Effector CD4-positive, alpha-beta T cell (primary cell): ENCODE data around the gene E2F3.
"Not testable (repeated sequence)": the region's sequence is repeated elsewhere in the genome, so short reads cannot be mapped to it uniquely, and the experiment has no call there.

Experiments
- DNase-seq: peaks from one replicate; pipeline ENCODE4 v3.0.0-alpha.2; 2020

E2F3 gene

DNA sequence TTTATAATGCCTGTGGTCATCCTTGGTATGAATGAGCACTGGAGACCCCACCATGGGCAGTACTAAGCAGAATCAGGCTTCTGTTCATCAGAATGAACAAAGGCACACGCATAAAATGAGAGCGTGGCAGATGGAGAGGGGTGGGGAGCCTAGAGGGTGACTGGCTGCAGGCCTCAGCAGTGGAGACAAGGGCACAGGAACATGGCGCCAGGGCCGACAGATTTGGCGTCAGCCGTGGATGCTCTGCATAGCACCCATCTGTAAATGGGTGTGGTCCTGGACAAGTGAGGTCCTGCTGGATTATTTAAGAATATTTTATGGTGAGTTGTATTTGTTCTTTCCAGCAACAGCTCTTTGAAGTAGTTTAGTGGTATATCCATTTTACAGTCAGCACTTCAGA lies 33.1 kb downstream of the E2F3 start:
- DNase-seq: no peak

DNA sequence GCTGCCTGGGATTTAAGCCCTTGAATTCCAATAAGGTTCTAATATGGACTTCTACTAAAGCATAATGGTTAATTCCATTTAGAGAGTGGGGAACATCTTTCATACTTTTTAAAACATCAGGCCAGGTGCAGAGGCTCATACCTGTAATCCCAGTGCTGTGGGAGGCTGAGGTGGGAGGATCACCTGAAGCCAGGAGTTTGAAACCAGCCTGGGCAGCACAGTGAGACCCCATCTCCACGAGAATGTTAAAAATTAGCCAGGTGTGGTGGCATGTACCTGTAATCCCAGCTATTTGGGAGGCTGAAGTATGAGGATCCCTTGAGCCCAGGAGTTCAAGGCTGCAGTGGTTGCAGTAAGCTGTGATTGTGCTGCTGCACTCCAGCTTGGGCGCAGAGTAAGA lies 35.0 kb downstream of the E2F3 start:
- no peak for DNase-seq

DNA sequence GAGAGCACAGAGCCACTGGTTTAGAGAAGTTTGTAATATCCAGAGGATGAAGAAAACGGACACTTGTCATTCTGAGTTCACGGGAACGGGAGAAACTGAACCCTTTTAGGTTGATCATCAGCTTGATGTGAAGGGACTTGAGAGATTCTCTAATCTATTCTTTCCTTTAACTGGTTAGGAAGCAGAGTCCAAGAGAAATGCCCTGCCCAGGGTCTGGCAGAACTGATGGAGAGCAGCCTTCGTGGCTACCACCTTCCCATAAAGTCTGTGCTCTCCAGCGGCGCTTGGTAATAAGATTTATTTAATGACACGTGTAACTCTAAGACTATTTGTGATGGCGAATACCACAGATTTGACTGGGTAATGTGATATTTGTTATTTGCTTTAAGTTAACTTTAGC lies 36.0 kb downstream of the E2F3 start:
- no peak for DNase-seq

DNA sequence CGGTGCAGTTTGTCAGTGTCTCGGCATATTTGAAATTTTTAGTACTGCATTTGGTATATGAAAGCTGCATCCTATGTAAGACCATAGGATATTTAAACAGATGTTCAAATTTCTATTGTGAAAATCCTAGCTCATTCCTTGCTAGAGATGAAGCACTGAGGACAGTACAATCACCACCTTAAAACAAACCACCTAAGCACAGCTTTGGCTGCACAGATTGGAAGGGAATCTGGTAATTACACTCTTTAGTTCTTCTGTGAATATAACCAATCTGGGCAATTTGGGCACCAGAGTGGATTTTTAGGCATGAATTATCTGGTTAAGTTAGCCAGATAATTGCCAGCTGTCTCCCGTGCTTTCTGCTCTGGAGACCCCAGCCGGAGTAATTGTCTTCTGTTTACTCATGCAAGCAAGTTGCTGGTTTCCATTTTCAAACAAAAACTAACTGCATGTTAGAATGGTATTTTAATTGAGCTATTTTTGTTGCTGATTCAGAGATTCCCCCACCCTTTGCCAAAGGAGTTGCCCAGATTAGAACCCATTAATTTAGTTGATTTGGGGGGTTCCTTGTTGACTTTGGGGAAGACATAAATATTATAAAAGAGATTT lies 36.9 kb downstream of the E2F3 start:
- no peak for DNase-seq

DNA sequence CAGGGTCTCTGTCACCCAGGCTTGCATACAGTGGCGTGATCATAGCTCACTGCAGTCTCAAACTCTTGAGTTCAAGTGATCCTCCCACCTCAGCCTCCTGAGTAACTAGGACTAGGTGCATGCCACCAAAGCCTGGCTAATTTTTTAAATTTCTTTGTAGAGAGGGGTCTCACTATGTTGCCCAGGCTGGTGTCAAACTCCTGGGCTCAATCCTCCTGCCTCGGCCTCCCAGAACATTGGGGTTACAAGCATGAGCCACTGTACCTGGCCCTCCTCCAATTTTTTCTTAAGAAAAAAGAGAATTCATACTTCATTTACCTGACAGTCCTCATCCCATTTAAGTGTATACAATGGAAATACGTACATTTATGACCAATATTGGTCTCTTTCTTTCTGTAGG lies 37.9 kb downstream of the E2F3 start:
- no peak for DNase-seq

DNA sequence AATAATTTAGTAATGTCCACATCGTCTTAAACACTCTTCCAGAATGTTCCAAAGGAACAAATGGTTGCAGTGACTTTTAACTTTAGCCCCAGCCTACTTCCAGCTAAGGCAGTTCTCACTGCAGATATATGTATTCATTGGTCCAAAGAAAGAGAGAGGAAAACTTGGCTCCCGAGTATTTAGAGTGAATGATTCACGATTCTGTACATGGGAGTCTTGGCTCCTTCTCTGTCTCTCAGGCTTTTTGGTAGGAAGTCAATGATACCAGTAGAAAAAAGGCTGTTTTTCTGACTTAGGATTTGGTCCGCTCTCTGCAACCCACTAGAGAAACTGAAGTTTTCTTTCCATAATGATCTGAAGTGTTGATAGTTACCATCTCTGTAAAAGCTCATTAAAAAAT lies 38.6 kb downstream of the E2F3 start:
- no peak for DNase-seq

DNA sequence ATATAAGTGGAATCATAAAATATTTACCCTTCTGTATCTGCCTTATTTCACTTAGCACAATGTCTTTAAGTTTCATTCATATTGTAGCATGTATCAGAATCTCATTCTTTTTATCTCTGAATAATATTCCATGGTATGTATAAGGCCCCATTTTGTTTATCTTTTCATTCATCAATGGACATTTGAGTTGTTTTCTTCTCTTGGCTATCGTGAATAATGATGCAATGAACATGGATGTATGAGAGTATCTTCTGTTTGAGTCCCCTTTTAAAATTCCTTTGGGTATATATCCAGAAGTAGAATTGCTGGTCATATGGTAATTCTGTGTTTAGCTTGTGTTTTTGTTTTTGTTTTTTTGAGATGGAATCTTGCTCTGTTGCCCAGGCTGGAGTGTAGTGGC lies 39.6 kb downstream of the E2F3 start:
- DNase-seq: no peak

DNA sequence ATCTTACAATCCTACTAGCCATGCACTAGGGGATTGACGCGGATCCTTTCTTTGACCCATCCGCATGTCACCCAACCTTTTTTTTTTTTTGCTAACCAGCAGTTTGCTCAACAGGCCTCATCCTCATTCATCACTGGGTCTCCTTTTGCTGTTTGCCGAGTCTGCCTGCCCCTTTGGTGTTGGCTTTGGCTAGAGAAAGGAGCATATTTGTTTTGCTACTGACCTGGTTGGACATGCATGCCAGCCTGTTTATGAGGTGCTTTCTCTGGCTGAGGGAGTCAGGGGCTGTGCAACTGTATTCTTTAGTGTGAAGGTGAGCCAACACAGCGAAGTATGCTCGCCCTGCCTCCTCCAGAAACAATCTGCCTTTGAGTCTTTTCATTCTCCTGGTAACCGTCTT lies 40.2 kb downstream of the E2F3 start:
- DNase-seq: no peak

DNA sequence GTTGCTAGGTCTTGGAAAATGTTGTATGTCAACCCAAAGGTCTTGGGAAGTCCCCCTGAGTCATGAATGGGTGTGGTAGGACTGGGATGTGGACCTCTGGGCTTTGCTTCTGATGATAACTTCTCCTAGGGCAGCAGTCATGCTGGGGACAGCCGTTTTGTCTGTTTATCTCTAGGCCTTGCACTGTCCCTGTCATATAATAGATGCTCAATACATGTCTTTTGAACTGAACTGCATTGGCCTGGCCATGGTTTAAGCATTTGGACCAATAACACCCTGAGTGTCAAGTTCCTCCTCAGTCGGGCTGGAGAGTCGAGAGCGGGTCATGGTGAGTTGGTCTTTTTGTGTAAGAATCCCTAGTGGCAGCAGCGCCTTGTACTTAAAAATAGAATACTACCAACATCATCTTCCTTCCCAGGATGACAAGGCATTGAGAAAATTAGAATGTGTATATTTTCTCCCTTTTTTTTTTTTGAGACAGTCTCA lies 43.1 kb downstream of the E2F3 start:
- DNase-seq: no peak

DNA sequence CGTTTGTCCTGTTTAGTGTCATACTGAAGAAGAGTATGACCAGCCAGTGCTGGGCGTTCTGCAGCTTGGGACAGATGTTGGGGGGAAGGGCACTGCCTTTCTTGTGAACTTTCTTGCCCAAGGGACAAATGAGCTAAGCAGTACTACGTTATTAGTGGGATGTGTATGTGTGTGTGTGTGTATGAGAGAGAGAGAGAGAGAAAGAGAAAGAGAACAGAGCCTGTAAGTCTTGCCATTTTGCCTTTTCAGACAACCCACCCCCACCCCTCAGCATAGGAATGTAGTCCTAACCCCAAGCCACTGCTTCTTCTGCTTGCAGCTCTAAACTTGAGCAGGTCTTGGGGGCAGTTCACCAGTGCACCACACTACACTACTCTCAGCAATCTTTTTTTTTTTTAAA lies 45.5 kb downstream of the E2F3 start:
- DNase-seq: no peak

DNA sequence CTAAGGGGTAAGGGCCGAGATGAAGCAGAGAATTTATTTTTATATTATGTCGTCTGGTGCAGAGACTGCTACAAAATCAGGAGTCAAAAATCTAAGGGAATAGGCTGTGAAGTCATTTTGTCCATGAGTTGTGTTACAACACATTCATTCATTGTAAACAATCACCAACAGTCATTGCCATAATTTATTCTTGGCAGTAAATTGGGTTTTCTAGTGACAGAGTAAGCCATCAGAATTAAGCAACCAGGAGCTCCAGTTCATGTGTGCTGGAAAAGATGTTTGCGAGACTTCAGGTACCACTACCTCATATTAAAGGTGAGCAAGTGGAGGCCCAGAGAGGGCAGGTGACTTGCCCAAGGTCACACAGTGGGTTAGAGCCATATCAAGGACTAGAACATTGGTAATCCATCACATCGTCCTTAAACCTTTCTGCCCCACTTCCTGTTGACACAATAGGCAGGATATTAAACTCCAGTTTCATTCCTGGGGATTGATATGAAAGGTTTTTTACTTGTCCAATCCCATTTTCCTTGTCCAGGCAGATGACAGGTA lies 46.0 kb downstream of the E2F3 start:
- no peak for DNase-seq

DNA sequence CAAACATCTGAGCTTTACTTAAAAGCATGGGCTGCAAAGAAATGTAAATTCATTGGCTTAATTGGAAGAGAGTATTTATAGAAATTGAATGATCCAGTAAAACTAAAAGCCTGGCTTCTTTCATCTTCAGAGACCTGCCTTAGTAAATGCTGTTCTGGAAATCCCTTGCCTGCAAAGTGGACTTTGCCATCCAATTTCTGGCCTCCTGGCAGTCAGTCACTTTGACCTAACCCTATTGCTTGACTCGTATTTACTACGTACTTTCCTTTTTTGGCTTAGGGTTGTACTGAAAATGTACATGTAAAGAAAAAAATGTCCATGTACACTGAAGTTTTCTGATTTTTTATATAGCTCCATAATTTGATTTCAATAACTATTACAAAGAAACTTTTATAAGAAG lies 47.1 kb downstream of the E2F3 start:
- DNase-seq: no peak

DNA sequence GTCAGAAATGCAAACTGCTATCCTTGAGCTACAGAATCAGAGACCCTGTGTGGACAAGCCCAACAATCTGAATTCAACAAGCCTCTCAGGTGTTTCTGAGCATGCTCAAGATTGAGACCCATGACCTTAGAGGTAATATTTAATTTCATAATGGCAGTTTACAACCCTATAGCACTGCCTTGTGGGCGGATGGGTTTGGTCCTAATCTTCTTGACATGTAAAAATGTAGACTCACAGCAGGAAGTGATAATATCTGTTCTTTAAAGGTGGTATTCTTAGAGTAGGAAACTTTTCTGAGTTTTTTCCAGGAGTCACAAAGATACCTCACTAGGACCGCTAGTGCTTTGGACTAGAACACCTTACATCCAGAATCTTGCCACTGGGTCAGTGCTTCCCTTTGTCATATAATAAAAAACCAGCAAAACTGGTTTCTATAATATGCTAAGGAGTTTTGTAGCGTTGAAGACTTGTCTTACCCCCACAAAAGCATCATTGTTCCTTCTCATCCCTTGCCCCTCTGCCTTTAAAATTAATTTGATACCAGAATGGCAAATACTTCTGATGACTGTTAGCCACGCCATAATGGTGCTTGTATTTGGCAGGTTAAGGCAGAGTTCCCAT lies 52.6 kb downstream of the E2F3 start:
- DNase-seq: peak; percentile 2

DNA sequence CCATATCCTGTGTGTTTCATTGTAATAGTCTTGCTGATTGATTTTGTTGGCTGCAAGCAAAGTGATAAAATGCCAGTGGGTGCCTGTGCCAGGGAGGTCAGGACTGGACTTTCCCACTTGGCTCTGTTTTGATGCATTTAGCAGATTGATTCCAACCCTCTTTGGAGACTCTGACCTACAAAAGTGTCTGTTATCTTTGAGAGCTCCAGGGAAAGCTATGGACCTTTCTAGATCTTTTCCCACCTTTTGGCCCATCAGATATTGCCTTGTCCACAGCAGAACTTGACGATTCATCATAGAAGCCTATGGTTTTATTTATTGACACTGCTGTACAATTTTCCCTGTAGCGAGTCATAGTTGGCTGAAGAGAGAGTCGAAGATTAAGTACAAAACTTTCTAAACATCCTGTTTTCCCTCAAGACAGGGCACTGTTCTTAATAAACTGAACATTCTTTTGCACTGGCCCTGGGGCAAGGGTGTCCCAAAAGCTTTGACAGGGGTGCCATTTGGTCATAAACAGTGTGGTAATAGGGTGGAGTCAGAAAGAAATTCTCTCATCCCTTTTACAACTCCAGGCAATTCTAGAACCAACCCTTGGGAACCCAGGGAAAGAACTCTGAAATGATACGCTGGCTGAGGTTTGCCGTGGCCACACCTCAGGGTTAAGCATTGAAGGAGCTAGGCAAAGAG lies 53.7 kb downstream of the E2F3 start:
- no peak for DNase-seq

DNA sequence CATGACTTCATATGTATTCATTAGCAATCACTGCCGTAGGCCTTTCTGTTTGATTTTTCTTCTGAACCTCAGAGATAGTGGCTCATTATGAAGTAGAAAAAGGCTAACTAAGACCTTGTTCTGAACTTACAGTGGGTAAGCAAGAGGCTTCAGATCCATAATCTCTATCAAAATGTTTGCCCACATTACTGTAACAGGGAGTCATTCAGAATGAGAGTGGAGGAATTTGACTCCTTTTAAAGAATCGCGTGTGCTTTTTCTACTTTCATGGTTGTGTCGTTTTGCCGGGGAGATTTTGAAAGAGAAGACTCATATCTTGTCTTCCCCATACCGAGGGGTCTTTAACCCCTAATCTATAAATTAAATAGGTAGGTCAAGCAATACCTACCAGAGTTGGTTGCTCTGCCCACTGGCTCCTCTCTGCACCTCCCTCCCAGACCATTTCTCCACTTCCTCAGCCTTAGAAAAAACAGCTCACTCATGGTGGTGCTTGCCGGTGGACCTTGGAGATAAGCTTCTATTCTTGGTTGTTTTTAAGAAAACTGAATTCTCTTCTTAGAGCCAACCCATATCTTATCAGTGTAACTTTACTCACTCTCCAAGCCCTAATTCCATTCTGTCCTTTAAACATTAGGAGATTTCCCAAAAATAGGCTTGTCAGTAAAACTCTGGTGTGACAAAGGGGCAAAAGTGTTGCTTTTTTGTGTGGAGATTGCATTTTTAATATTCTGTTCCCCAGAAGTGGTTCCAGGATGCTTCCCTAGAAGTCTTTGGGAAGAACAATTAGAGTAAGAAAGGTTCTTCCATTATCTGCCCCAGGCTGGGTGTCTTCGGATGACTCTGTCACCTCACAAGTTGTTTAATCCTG lies 56.6 kb downstream of the E2F3 start:
- DNase-seq: no peak

DNA sequence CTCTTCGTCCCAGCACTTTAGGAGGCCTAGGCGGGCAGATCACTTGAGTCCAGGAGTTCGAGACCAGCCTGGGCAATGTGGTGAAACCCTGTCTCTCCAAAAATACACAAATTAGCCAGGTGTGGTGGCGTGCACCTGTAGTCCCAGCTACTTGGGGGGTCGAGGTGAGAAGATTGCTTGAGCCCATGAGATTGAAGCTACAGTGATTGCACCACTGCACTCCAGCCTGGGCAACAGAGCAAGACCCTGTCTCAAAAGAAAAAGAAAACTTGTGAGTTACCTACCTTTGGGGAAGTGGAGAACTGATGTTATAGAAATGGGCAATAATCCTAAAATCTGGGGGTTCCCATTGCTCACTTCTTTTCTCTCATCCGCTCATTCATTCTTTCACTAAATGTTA lies 58.0 kb downstream of the E2F3 start:
- DNase-seq: no peak

DNA sequence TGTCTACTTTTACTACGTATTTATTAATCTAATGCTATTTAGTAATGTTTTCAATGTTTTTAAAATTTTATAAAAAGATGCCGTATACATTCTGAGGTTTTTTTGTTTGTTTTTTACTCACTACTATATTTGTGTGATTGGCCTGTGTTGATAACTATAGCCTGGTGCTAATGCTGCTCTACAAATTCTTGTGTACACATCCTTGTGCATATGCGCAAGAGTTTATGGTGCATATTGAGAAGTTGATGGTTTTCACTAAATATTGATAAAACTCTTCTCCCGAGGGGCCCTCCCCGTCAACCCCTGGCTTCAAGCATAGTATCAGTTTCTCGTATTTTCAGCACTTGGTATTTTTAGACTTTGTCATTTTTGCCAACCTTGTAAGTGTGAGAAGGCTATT lies 59.9 kb downstream of the E2F3 start:
- DNase-seq: no peak

DNA sequence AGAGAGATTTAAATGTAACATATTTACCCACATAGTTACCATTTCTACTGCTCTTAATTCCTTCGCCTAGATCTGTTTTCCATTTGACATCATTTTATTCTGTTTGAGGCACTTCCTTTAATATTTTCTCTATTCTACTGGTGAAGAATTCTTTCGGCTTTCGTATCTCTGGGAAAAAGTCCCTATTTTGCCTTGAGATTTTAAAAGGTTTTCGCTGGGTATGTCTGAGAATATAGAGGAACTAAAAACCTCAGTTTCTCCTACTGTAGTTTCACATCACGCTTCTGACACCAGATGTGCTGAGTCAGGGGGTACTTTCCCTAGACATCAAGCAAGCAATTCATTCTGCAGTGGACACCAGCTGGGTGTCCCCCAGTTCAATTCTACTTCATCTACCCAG lies 61.7 kb downstream of the E2F3 start:
- no peak for DNase-seq

DNA sequence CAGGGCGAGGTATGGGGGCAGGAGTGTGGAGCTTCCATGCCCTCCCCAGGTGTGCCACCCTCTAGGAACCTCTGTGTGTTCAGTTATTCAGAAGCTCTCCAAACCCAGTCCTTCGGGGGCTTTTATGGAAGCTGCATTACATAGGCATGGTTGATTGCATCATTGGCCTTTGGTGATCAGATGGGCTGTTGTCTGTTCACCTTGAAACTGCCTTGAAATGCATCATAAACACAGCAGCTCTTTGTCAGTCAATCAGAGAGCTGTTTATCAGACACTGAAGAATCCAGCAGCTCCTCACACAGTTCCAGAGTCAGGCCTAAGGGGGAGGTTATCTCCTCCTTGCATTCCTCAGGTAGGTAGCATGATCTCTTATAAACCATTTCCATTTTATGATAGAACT lies 62.4 kb downstream of the E2F3 start:
- DNase-seq: no peak

DNA sequence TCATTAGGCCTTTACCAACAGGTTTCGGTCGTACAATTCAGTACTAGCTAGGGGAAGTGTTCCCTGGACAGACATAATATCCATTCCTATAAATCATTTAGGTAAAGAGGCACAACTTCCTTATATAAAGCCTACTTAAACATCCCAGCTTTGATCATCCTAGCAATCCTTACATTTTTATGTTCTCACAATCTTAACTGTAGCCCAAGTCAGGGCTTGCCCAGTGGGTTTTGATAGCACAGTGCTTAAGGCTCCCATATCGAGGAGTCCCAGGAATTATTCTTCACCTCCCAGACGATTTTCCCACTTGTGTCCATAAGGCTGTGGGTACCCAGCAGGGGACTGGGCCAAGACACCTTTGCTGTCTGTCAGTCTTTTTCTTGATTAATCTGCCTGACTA lies 63.2 kb downstream of the E2F3 start:
- no peak for DNase-seq

DNA sequence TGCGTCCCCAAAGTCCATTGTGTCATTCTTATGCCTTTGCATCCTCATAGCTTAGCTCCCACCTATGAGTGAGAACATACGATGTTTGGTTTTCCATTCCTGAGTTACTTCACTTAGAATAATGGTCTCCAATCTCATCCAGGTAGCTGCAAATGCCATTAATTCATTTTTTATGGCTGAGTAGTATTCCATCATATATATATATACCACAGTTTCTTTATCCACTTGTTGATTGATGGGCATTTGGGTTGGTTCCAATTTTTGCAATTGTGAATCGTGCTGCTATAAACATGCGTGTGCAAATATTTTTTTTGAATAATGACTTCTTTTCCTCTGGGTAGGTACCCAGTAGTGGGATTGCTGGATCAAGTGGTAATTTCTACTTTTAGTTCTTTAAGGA lies 63.9 kb downstream of the E2F3 start:
- not testable (repeated sequence) for DNase-seq

DNA sequence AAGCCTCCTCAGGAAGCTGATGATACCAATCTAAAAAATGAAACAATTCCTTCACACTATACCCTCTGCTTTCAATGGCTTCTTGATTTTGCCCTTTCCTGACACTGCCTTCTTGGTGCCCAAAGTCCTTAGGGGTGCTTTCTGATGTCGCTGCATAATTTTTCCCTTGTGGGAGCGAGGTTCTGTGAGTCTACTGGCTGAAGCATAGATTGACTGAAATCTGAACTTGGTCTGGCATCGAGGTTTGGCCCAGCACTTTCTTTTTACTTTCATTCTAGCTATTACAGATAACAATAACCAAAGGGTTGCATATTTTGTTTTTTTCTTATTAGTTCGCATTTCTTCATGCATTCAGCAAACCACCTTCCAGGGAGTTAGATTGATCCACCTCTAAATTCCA lies 65.8 kb downstream of the E2F3 start:
- DNase-seq: no peak

DNA sequence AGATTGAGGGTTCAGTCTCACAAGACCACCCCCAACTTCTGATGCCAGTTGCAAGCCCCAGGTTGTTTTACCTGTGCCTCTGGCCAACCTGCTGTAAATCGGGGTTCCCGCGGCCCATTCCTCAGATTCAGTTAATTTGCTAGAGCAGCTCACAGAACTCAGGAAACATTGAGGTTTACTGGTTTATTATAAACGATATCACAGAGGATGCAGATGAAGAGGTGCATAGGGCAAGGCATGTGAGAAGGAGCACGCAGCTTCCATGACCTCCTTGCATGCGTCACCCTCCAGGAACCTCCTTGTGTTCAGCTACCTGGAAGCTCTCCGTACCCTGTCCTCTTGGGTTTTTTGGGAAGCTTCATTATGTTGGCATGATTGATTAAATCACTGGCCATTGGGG lies 66.5 kb downstream of the E2F3 start:
- DNase-seq: no peak
